DMS153 treated with DMSO at 0.1 percent for 48 hours (cell line): ENCODE results near the gene CNIH2.
A peak's percentile ranks its signal among the peaks of the same experiment; 100 is the strongest.
"Not testable (repeated sequence)": the region's sequence is repeated elsewhere in the genome, so short reads cannot be mapped to it uniquely, and the experiment has no call there.

Experiments used
- DNase-seq: peaks from one replicate; lab custom pipeline; 2025; ENCODE audit not compliant: unreplicated experiment; lab: John Stamatoyannopoulos, UW

The CNIH2 gene

DNA sequence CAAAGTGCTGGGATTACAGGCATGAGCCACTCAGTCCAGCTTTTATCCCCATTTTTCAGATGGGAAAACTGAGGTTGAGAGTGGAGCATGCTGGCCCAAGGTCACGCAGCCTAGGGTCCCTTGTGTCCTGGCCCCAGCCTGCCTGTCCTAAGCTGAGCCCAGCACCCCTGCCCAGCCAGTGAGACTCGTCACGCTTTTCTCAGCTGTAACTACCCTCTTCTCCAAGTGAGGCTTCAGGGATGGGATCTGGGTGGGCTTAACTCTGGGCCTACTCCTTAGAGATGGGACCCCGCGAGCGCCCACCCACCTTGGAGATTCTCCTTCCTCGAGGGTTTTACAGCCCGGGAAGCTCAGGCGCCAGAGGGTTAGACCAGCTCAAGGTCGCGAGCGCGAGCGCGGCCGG is 13.3 kb downstream of the CNIH2 start:
- no peak for DNase-seq

DNA sequence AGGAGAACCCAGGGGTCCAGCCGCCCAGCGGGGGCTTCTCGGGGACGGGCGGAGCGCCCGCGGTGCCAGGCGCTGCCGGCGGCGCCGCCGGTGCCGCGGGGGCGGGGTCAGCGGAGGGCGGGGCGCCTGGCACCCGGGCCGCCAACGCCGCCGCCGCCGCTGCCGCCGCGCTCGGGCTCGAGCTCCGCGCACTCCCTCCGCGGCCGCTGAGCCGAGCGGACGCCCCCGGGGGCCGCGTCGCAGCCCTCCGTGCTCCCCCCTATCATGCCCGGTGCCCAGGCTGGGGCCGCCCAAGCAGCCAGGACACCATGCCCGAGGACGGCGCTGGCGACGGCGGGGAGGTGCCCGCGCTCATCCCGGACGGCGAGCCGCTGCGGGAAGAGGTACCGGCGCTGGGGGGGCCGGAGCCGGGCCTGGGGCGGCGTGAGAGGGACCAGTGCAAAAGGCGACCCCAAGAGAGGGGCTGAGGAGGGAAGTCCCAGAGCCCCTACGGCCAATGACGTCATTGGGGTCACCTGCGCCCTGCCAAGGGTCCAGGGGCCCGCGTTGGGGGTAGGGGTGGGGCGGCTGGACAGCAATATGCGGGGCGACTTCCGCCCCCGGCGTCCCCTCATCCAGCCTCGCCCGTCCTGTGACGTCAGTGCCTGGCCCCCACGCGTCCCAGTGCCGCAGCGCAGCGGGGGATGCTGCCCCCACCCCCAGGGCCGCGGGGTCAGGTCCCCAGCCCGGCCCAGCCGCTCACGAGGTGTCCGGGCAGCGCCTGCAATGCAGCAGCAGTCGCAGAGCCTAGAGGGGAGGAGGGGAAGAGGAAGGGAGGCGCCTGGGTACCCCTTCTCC is 13.9 kb downstream of the CNIH2 start, which contains the start of gene TMEM151A:
TMEM151A (plus strand) TSS at position 189 of the 837 bp plus-strand sequence; CDS start at position 309, 120 bp downstream.
- DNase-seq: no peak

DNA sequence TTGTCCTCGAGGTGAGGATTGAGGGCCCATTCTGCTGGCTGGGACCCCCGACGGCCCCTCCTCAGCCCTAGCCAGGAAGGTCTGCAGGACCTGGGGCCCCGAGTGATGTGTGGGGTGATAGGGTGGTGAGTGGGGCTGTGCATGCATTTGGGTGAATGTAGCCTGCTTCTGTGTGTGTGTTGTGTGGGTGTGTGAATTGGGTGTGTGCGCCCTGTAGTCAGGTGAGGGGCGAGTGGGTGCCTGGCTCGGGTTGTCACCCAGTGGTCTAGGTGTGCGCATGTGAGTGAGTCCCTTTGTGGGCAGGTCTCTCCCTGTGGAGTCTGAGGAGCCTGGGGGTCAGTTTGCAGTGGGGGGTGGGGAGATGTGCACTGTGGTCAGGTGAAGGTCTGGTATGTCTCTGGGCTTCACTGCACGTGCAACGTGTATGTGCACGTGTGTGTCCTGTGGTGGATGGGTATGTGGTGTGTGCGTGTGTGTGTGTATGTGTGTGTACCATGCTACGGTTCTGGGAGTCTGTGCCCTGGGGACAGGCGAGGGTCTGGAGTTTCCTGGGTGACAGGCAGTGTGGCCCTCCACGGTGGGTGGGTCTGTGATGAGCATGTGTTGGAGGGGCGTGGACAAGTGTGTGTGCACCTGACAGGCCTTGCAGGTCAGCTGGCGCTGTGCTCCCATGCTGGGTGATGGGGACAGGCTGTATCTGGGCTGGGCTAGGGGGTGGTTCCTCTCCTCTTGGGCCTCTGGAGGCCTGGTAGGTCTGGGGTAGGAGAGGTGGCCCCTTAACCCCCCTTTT is 14.8 kb downstream of the CNIH2 start:
- DNase-seq: no peak

DNA sequence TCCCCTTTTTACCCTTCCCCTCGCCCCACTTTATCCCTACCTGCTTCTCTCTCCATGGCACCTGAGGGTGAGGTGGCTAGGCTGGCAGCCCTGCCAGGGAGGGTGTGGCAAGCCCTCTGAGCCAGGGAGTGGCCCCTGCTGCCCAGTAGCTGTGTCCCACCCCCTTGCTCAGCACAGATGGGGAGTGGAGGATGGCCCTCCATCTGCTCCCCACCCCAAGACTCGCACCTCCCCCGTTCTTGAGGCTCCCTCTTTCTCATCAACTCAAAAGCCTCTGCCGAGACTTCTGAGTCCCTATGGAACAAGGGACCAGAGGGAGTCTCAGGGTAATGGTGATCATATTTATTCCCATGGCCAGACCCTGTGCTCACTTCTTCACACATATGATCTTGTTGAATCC is 15.4 kb downstream of the CNIH2 start:
- no peak for DNase-seq

DNA sequence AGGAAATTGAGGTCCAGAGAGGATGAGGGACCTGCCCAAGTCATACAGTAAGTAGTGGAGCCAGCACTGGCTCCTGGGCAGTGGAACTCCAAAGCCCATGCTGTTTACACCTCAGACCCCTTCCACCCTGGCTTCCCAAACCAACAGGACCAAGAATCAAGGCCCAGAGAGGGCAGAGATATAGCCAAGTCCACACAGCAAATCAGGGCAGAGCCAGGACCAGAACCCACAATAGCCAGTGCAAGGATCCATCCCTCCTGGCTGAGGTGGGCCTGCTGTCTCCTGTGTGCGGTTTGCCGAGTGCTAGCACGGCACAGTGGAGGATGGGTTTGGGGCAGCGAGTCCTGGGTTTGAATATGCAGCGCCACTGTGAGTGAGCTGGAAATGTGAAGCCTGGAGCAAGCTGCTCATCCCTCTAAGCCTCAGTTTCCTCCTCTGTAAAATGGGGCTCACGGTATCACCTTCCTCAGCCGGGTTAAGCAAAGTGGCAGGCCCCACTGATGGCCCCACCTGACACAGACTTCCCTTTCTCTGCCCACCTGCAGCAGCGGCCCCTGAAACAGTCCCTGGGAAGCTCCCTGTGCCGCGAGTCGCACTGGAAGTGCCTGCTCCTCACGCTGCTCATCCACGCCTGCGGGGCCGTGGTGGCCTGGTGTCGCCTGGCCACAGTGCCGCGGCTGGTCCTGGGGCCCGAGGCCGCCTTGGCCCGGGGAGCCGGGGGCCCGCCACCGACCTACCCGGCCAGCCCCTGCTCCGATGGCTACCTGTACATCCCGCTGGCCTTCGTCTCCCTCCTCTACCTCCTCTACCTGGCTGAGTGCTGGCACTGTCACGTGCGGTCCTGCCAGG is 16.0 kb downstream of the CNIH2 start:
- no peak for DNase-seq

DNA sequence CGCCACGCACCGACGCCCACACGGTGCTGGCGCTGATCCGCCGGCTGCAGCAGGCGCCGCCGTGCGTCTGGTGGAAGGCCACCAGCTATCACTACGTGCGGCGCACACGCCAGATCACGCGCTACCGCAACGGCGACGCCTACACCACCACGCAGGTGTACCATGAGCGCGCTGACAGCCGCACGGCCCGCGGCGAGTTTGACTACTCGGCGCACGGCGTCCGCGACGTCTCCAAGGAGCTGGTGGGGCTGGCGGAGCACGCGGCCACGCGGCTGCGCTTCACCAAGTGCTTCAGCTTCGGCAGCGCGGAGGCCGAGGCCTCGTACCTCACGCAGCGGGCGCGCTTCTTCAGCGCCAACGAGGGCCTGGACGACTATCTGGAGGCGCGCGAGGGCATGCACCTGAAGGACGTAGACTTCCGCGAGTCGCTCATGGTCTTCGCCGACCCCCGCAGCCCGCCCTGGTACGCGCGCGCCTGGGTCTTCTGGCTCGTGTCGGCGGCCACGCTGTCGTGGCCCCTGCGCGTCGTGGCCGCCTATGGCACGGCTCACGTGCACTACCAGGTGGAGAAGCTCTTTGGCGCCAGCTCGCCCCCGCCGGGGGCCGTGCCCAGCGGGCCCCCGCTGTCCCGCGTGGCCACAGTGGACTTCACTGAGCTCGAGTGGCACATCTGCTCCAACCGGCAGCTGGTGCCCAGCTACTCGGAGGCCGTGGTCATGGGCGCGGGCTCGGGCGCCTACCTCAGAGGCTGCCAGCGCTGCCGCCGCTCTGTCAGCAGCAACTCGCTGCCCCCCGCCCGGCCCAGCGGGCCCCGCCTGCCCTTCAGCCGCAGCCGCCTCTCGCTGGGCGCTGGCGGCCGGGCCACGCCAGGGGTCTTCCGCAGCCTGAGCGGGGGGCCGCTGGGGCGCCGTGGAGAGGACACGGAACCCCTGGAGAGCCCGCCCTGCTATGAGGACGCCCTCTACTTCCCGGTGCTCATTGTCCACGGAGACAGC is 16.9 kb downstream of the CNIH2 start:
- DNase-seq: no peak

DNA sequence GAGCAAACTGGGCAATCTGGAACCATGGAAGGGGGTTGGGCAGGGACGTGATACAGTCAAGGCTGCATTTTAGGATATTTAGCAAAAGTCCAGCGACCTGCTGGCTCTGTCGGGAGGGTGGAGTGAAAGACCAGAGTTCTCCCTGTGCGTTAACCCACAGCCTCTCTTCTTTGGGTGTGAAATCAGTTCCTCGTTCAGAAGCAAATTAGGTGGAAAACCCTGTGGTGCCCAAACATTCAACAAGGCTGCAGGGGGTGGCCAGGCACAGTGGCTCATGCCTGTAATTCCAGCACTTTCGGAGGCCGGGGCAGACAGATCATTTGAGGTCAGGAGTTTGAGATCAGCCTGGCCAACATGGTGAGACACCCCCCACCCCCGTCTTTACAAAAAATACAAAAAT is 19.6 kb downstream of the CNIH2 start:
- no peak for DNase-seq

DNA sequence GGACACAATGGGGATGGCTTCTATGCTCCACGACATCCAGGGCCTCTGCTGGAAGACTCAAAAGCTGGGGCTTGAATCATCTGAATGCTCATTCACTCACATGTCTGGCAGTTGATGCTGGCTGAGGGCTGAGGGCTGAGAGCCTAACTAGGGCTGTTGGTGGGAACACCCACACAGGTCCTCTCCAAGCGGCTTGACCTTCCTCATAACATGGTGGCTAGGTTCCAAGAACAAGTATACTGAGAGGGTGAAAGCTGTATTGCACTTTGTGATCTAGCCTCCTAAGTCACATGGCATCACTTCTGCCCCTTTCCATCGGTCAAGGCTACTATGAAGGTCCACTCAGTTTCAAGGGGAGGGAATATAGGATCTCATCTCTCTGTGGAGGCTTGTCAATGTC is 21.2 kb downstream of the CNIH2 start:
- no peak for DNase-seq

DNA sequence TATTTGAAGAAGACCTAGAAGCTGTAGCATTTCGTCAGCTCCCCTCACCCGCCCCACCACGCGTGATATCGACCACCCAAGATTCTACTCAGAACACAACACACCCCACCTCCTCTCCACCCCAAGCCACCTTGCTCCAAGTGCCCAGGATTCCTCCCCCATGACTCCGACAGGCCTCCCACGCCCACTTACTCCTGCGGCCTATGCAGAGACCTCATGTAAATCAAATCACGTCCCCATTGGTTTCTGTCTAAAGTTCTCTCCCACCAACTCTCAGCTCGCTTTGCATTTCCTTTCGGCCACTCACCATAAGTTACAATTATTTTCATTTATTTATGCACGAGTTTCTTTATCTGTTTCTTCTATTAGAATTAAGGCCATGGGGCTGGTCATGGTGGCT is 24.7 kb downstream of the CNIH2 start:
- no peak for DNase-seq

DNA sequence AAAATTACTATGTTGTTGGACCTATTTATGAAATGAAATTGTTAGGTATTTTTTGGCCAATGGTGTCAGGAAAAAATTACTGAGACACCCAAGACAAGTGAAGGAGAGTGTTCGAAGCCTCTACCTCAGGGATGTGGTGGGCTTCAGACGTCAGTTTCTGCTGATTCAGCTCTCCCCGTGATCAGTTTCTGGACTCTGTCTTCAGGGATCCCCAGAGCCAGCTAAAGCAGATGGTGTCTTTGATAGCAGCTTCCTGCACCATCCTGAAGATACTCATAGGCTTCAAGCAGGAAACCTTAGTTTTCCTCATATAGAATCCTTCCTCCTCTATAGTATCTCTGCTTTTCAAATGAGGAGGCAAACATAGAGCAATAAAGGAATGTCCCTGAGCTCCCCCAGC is 31.5 kb downstream of the CNIH2 start:
- no peak for DNase-seq

DNA sequence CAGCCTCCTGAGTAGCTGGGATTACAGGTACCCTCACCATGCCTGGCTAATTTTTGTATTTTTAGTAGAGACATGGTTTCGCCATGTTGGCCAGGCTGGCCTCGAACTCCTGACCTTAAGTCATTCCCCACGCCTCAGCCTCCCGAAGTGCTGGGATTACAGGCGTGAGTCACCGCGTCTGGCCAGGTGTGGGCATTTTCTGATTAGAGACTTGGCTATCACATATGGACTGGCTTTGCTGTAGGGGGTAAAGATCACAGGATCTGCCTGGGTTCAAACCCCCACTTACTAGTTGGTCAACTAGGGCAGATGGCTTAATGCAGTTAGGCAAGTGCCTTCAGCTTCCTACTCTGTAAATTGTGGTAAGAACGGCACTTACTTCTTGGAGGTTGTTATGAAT is 32.3 kb downstream of the CNIH2 start:
- DNase-seq: no peak

DNA sequence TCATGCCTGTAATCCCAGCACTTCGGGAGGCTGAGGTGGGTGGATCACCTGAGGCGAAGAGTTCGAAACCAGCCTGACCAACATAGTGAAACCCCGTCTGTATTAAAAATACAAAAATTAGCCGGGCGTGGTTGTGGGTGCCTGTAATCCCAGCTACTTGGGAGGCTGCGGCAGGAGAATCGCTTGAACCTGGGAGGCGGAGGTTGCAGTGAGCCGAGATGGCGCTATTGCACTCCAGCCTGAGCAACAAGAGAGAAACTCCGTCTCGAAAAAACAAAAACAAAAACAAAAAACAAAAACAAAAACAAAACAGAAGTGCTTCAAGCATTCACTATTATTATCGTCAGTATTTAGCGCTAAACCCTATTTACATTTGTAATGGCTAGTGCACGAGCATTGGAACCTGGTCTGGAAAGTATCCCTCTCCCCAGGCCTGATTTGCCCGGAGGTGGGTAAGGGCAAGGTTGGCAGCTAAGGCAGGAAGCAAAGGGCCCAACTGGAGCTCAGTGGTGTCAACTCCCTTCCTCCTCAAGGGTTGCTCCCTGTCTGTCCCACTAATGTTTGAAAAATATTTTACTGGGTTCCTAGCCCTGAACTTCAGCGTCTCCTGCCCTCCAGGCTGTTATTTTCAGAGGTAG is 32.9 kb downstream of the CNIH2 start:
- not testable (repeated sequence) for DNase-seq

DNA sequence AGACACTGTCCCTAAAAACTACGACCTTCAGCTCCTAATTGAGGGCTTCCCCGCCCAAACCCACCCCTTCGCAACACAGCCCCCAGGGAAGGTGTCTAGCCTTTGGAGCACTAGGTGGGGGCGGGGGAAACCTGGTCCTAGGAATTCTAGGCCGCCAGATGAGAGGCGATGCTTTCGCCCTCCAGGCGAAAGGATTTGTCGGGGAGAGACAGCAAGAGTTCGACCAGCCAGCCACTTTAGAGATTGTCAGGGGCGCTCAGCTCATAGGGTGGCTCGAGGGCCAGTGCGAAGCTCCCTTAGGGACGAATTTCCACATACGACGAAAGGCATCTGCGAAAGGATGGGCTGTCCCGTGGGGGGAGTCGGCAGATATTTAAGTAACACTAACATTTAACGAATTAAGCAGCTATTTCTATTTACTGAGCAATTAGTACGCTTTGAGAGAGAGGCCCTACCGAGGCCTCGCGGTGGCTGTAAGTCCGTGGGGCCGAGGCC is 33.5 kb downstream of the CNIH2 start:
- no peak for DNase-seq

DNA sequence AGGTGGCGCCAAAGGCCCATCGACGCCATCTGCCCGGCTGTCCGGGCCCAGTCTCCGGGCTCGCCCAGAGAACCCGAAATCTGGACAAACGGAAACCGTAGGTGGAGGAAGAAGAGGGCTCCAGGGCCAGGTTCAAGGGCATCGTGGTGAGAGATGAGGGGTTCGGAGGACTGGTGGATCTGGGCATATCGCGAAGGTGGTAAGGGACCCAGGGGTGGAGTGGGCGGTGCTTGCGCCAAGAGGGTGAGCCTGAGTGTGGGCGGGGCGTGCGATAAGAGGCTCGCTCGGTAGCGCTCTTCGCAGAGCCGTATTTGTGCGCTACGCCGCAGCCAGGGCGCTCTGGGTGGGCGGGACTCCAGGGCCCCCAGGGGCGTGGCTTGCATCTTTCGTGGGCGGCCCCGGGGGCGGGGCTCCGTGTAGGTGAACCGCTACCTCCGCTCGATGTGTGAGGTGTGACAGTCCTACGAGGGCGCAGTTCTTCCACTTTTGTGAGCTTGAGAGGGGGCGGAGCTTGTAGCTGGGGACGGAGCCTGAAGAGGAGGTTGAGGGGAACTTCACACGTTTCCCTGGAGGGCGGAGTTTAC is 34.1 kb downstream of the CNIH2 start:
- peak; percentile 93 for DNase-seq

DNA sequence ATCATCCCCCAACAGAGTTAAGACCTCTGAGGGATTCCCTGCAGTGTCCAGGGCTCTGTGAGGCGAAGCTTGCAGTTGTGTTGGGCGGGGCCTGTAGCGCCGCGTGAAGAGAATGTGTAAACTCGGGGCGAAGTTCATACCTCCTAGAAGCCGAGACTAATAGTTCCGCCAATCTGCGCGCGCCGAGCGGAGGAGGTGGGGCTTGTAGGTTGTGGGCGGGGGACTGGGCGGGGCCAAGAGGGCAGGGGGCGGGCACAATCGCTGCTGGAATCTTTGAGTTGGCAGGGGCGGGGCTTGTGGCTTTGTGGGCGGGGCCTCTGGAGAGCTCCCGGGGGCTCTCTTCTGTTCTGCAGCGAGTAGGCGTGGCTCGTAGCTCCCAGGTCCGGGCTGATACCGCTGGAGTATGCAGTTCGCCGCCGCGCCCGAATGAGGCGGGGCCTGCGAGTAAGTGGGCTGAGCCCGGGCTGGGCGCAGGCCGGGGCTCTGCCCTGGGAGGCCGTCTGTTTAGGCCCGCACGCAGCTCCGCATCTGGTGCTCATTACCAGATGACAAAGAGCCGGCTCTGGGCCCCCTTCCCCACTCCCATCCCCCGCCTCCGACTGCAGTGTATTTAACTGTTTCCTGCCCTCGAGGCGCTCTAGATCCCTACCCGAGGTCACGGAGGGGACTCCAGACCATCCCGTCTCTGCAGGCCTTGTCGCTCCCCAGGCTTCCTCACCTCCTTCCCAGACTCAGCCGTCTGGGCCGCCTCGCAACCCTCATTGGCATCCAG is 34.8 kb downstream of the CNIH2 start:
- DNase-seq: peak; percentile 94

DNA sequence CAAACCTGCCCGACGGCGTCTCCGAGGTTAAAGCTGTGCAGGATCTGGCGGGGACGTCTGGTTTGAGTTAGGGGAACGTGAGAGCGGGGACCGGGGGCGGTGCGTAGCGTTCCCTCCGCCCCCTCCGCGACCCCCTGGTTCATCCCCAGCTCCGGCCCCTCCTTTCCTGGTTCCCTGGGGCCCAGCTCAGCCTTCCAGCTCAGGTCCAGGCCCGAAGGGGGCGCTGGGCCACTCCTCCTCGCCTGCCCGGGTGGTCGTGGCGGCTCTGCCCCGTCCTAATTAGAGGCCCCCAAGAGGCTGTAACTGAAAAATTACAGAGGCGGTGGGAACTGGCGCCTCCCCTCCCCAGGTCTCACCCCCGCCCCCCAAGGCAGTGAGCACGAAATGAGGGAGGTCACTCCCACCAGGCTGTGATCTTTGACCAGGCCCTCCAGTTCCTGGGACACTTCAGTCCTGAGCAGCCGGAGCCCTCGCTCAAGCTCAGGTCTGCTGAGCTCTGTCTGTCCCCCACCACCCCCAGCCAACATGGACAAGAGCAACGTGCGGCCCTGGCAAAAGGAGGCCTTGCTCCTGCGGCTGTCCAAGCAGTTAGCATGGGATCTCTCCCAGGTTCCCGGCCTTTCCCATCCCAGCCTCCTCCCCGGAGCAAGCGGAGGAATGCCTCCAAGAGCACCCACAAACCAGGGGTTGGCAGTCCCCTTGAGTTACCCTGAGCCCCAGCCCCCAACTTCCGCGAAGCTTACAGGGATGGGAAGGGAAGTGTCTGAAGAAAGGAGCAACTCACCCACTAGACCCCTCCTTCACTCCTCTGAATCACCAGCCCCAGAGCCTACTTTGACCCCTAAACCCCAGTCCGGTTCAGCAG is 35.6 kb downstream of the CNIH2 start:
- no peak for DNase-seq

DNA sequence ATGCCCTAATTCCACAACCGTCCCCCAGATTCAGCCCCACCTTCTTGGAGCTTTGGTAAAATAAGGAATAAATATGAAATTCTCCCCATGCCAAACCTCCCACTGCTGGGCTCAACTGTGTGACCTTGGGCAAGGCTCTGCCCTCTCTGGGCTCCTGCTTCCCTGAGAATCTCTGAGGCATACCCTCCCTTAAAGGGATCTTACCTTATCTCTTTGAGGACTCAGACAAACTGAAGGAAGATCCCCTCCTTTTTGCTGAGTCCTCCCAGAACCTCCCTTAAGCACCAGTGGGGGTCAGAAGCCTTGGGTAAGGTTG is 36.2 kb downstream of the CNIH2 start:
- no peak for DNase-seq
